GM12875 (cell line): ENCODE results near the gene RASGRF1.

Experiments
- H3K4me3 ChIP-seq: one replicate; pipeline ENCODE4 v1.5.1; 2011; ENCODE audit warnings: low read depth, low read length, control low read depth
- CTCF ChIP-seq: IDR thresholded peaks from 2 replicates; pipeline ENCODE4 v1.5.1; 2011; ENCODE audit warnings: low read depth, mild to moderate bottlenecking, control low read depth, inconsistent platforms, low read length, moderate library complexity, borderline replicate concordance; ENCODE audit not compliant: insufficient read depth

The RASGRF1 gene

GRCh38 chr15:78990278-78990677, 100.3 kb downstream of the RASGRF1 start:
- no peak for TF ChIP-seq CTCF
- H3K4me3 ChIP-seq = no peak overlapping the region

GRCh38 chr15:78989701-78990240, 100.8 kb downstream of the RASGRF1 start:
- no peak overlapping the region for H3K4me3 ChIP-seq
- no peak for TF ChIP-seq CTCF

GRCh38 chr15:78988361-78988911, 102.1 kb downstream of the RASGRF1 start:
- TF ChIP-seq CTCF = no peak
- no peak overlapping the region for H3K4me3 ChIP-seq

GRCh38 chr15:78987556-78988360, 102.8 kb downstream of the RASGRF1 start:
- no peak for TF ChIP-seq CTCF
- H3K4me3 ChIP-seq = no peak overlapping the region

GRCh38 chr15:78985859-78986475, 104.6 kb downstream of the RASGRF1 start:
- no peak for TF ChIP-seq CTCF
- H3K4me3 ChIP-seq = no peak overlapping the region

GRCh38 chr15:78984041-78984440, 106.5 kb downstream of the RASGRF1 start:
- no peak for TF ChIP-seq CTCF
- no peak overlapping the region for H3K4me3 ChIP-seq
